IMR-90 (cell line): ENCODE measurements around the gene ADGRG3. TPM values are rescaled to one million over a fixed set of nuclear protein-coding genes. Genes with fewer than 3 reads are reported as not detected.

ENCODE experiments used
- ATAC-seq: fragments of 200-7000 bp; cut with Tn5 transposase; 2 replicates; pipeline ENCODE4 v1.9.1; 2020; ENCODE audit warnings: low read depth, mild to moderate bottlenecking, moderate library complexity
- BruUV-seq: library from RNA; stranded (reverse); fragments of 400-500 nt; replicated peaks from 2 replicates; lab custom pipeline; 2021; lab: Mats Ljungman, UMichigan
- CTCF ChIA-PET: fragments of 300-600 bp; formaldehyde crosslinking; extraction: SDS; loops from one replicate; lab custom pipeline; 2021; ENCODE audit warnings: antibody characterized with exemption; lab: Yijun Ruan, JAX
- POLR2A ChIA-PET: fragments of 300-600 bp; sonication (Branson Sonifier 250); formaldehyde crosslinking; loops from one replicate; lab custom pipeline; 2022; ENCODE audit warnings: antibody characterized with exemption; ENCODE audit not compliant: unreplicated experiment; lab: Charles Lee
- DNase-seq: peaks from one replicate; pipeline ENCODE4 v3.0.0; 2013
- H2AFZ ChIP-seq: replicated peaks from 2 replicates; pipeline ENCODE3; 2013; ENCODE audit warnings: low read length, mild to moderate bottlenecking; ENCODE audit not compliant: poor library complexity
- H2AK5ac ChIP-seq: 2 replicates; pipeline ENCODE4 v1.6.1; 2013; ENCODE audit warnings: low read depth, low read length, inconsistent platforms
- H2AK9ac ChIP-seq: replicated peaks from 2 replicates; pipeline ENCODE3; 2013; ENCODE audit warnings: mild to moderate bottlenecking, low read depth, low read length, moderate library complexity; ENCODE audit not compliant: poor library complexity
- H2BK120ac ChIP-seq: 2 replicates; pipeline ENCODE4 v1.6.1; 2013; ENCODE audit warnings: low read depth, low read length, inconsistent platforms
- H2BK15ac ChIP-seq: 3 replicates; pipeline ENCODE4 v1.6.1; 2013; ENCODE audit warnings: low read depth, low read length, inconsistent platforms
- H2BK20ac ChIP-seq: 2 replicates; pipeline ENCODE4 v1.6.1; 2013; ENCODE audit warnings: low read depth, mild to moderate bottlenecking, inconsistent platforms, low read length, moderate library complexity
- H2BK5ac ChIP-seq: 2 replicates; pipeline ENCODE4 v1.6.1; 2013; ENCODE audit warnings: mild to moderate bottlenecking, low read depth, low read length, inconsistent platforms; ENCODE audit not compliant: poor library complexity, severe bottlenecking
- H3K14ac ChIP-seq: replicated peaks from 2 replicates; pipeline ENCODE4 v1.6.1; 2013; ENCODE audit warnings: low read depth, low read length, inconsistent platforms
- H3K18ac ChIP-seq: 2 replicates; pipeline ENCODE4 v1.6.1; 2013; ENCODE audit warnings: low read depth, low read length, control low read depth
- H3K23ac ChIP-seq: 2 replicates; pipeline ENCODE4 v1.6.1; 2013; ENCODE audit warnings: low read depth, low read length, inconsistent platforms
- H3K27ac ChIP-seq: 2 replicates; pipeline ENCODE4 v1.5.1; 2013; ENCODE audit warnings: mild to moderate bottlenecking, control low read depth, low read length; ENCODE audit not compliant: insufficient read depth
- H3K27me3 ChIP-seq: 2 replicates; pipeline ENCODE4 v1.6.1; 2013; ENCODE audit warnings: low read length; ENCODE audit not compliant: control insufficient read depth, insufficient read depth
- H3K36me3 ChIP-seq: 2 replicates; pipeline ENCODE4 v1.6.1; 2013; ENCODE audit warnings: low read length, mixed read lengths; ENCODE audit not compliant: control insufficient read depth, insufficient read depth
- H3K4ac ChIP-seq: 2 replicates; pipeline ENCODE4 v1.6.1; 2013; ENCODE audit warnings: low read depth, low read length, inconsistent platforms
- H3K4me1 ChIP-seq: 2 replicates; pipeline ENCODE4 v1.6.1; 2013; ENCODE audit warnings: low read length, mixed read lengths; ENCODE audit not compliant: control insufficient read depth, insufficient read depth
- H3K4me2 ChIP-seq: 2 replicates; pipeline ENCODE4 v1.6.1; 2013; ENCODE audit warnings: low read depth, mild to moderate bottlenecking, control low read depth, low read length, moderate library complexity
- H3K4me3 ChIP-seq: 2 replicates; pipeline ENCODE4 v1.5.1; 2013; ENCODE audit warnings: low read depth, mild to moderate bottlenecking, control low read depth, low read length, moderate library complexity; ENCODE audit not compliant: insufficient read depth
- H3K56ac ChIP-seq: 2 replicates; pipeline ENCODE4 v1.6.1; 2013; ENCODE audit warnings: low read length, inconsistent platforms; ENCODE audit not compliant: insufficient read depth; ENCODE audit errors: extremely low read depth
- H3K79me1 ChIP-seq, 2 experiments: 2 replicates each; pipeline ENCODE4 v1.6.1; 2013; ENCODE audit warnings: low read length in 2 of 2, inconsistent platforms in 1 of 2, low read depth in 1 of 2
- H3K9ac ChIP-seq: 2 replicates; pipeline ENCODE4 v1.6.1; 2013; ENCODE audit warnings: low read depth, low read length, control low read depth
- H3K9me1 ChIP-seq: 2 replicates; pipeline ENCODE4 v1.6.1; 2013; ENCODE audit warnings: low read length, inconsistent platforms; ENCODE audit not compliant: insufficient read depth
- H3K9me3 ChIP-seq: 2 replicates; pipeline ENCODE4 v1.6.1; 2013; ENCODE audit warnings: low read length; ENCODE audit not compliant: control insufficient read depth, insufficient read depth
- H4K20me1 ChIP-seq: 2 replicates; pipeline ENCODE4 v1.6.1; 2013; ENCODE audit warnings: low read length, inconsistent platforms; ENCODE audit not compliant: insufficient read depth
- H4K5ac ChIP-seq: 2 replicates; pipeline ENCODE4 v1.6.1; 2013; ENCODE audit warnings: mild to moderate bottlenecking, low read depth, low read length, control low read depth
- H4K8ac ChIP-seq, 2 experiments: 2 replicates each; pipeline ENCODE4 v1.6.1; 2013; ENCODE audit warnings: low read depth in 2 of 2, low read length in 2 of 2, control low read depth in 1 of 2, inconsistent platforms in 1 of 2
- H4K91ac ChIP-seq: 2 replicates; pipeline ENCODE4 v1.6.1; 2013; ENCODE audit warnings: low read depth, low read length, inconsistent platforms; ENCODE audit not compliant: insufficient read depth
- CEBPB ChIP-seq: IDR thresholded peaks from 2 replicates; pipeline ENCODE4 v1.6.1; 2012; ENCODE audit warnings: low read depth, low read length, improper control_type of control experiment
- MAZ ChIP-seq: IDR thresholded peaks from 2 replicates; pipeline ENCODE4 v1.6.1; 2012; ENCODE audit warnings: low read depth, mild to moderate bottlenecking, low read length, improper control_type of control experiment, moderate library complexity, borderline replicate concordance
- RFX5 ChIP-seq: IDR thresholded peaks from 2 replicates; pipeline ENCODE4 v1.8.0; 2012; ENCODE audit warnings: low read depth, mild to moderate bottlenecking, low read length, moderate library complexity
- WGBS, 2 experiments: methylation state at CpG; one replicate each; pipeline versions ENCODE4 v1.1.5 to v1.1.7; 2013; ENCODE audit warnings: missing lambda C conversion rate in 2 of 2; ENCODE audit not compliant: insufficient read length in 1 of 2; ENCODE audit errors: extremely low coverage in 2 of 2; 5-methylcytosine and 5-hydroxymethylcytosine counted together
- dilution Hi-C: fragments of 300-500 bp; cut with HindIII; formaldehyde crosslinking; loops from one replicate; pipeline ENCODE4 v1.14.3; 2018; ENCODE audit warnings: low sequenced_read_pairs; ENCODE audit not compliant: unreplicated experiment
- in situ Hi-C: fragments of 300-500 bp; cut with MboI; formaldehyde crosslinking; loops from 3 replicates; pipeline ENCODE4 v1.14.3; 2019; ENCODE audit warnings: low sequenced_read_pairs, inconsistent platforms, mixed read lengths
- intact Hi-C: fragments of 100-400 bp; cut with micrococcal nuclease; formaldehyde crosslinking; loops from 2 replicates; pipeline ENCODE4 v1.10.0; 2022
- polyA plus RNA-seq, 3 experiments: library from polyadenylated mRNA; depleted of rRNA; stranded (reverse); fragments of >200 nt; gene quantifications; 2 replicates each; pipeline ENCODE4 v1.2.3, GENCODE V29; 2012; ENCODE audit warnings: low replicate concordance in 1 of 3
- total RNA-seq: library from RNA; depleted of rRNA; stranded (reverse); fragments of >200 nt; gene quantifications from 2 replicates; pipeline ENCODE4 v1.2.3, GENCODE V29; 2012

Gene ADGRG3
- total and polyA plus RNA-seq, 2 of the 4 experiments (the other 2 are of a cell fraction): not detected

GRCh38 chr16:57726433-57726947, 58.4 kb downstream of the ADGRG3 start:
- Histone ChIP-seq H2BK5ac (no peak overlapping the region), H2AFZ (no peak overlapping the region), H3K79me1 (no peaks in the 10 kb centered on the region), H2AK9ac (no peak overlapping the region), H3K4ac (no peak overlapping the region), H4K5ac (no peak overlapping the region), H2AK5ac (no peak overlapping the region), H3K23ac (no peak overlapping the region), H3K36me3 (no peaks in the 10 kb centered on the region), H3K14ac (no peak overlapping the region), H3K4me3 (no peak overlapping the region), H3K4me2 (no peak overlapping the region), H3K9me1 (no peaks in the 10 kb centered on the region), H3K27me3 (peaks cover 6% of the 10 kb centered on the region), H2BK15ac (no peak overlapping the region), H4K91ac (no peak overlapping the region), H3K9me3 (no peaks in the 10 kb centered on the region), H3K56ac (no peak overlapping the region), H3K4me1 (no peaks in the 10 kb centered on the region), H3K9ac (no peak overlapping the region), H2BK120ac (no peak overlapping the region), H2BK20ac (no peak overlapping the region), H3K27ac (no peak overlapping the region), H4K8ac (no peak overlapping the region), H4K20me1 (no peaks in the 10 kb centered on the region), H3K18ac (no peak overlapping the region)
- no TSS peak for BruUV-seq
- no CpG with 5 or more reads among the region's 7 CpGs for WGBS, 2 experiments
- TF ChIP-seq CEBPB: no peak
- TF ChIP-seq MAZ: no peak
- no peak for TF ChIP-seq RFX5
- dilution Hi-C loops (no loop called here), in situ Hi-C loops (no loop called here), intact Hi-C loops (no loop called here)
- DNase-seq (no peak), ATAC-seq (no peak)
- POLR2A ChIA-PET: no interaction called here
- CTCF ChIA-PET: no interaction called here
